Measurements from ENCODE around the gene STAC.
"Not testable (repeated sequence)": the region's sequence is repeated elsewhere in the genome, so short reads cannot be mapped to it uniquely, and the experiment has no call there.

Gene STAC

DNA sequence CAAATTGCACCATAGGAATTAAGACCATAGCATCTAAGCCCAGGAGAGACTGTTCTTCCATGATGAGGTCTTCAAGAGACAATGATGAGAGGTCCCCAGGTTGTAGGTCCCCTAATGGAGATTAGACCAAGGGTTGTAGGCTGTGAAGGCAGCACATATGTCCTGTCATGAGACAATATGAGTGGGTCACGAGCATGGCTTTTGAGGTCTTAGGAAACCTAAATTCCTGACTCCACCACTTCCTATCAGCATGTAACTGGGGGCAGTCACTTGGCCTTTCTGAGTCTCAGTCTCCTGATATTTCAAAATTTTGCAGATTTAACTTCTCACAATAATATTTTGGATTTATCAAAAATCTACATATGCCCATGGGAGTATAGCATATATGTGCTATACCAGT lies 31.3 kb downstream of the STAC start:
- DNase-seq (ENCODE audit: low read depth) = no peak

- DNase-seq (ENCODE audit: low read depth) = no peak
Measured at GRCh38 chr3:36416599-36416998, 36.3 kb downstream of the STAC start.

DNA sequence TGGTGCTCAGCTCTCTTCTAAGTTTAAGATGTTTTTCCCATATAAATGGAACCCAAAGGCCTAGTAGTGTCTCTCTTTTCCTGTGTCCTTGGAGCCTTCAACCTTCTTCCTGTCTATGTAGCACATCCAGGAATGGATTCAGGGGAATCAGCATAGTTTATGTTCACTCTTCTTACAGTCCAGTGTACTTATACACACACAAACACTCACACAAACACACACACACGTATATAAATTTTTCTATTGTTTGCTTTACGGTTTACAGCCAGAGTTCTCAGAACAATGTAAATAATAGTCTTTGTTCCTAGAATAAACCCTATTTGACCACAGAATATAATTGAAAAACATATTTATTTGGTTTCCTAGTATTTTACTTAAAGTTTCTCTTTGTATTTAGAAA lies 36.9 kb downstream of the STAC start:
- no peak for DNase-seq (ENCODE audit: low read depth)

DNA sequence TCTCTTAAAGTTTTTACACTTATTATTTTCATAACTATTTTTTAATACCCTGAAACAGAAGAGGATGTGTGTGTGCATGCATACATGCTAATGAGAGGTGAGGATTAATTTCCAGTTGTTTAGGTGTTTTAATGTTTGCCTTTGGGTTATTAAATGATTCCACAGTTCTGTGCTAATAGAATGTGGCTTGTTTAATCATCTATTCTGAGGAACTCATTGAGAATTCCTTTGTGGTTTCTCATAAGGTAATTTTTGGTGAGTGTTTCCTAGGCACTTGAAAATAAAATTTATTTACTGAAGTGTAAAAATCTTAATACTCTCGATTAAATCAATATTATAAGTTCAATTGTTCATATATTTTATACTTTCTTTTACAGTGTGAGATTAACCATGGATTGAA lies 38.0 kb downstream of the STAC start:
- no peak for DNase-seq (ENCODE audit: low read depth)

- DNase-seq (ENCODE audit: low read depth) = no peak
Measured at GRCh38 chr3:36428445-36428844, 48.1 kb downstream of the STAC start.

DNA sequence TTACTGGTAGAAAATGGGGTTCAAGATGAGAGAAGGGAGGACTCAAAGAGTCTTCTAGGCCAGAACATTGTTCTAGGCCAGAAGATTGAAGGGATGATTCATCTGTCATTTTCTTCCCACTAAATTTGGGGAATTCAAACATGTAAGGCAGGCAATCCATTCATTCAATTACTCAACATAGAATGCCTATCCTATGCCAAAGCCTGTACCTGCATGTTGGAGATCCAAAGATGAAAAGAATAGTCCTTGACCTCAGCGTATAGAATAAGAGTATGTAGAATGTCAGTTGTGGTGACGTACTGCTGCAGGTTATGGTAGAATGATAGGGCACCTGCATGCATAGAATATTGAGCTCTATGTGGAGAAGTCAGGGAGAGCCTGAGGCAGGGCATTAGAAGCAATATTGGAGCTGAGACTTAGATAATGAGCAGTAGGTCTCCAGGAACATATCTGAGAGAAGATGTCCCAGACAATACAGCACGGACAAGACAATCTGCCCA lies 49.7 kb downstream of the STAC start:
- DNase-seq (ENCODE audit: low read depth) = no peak

DNA sequence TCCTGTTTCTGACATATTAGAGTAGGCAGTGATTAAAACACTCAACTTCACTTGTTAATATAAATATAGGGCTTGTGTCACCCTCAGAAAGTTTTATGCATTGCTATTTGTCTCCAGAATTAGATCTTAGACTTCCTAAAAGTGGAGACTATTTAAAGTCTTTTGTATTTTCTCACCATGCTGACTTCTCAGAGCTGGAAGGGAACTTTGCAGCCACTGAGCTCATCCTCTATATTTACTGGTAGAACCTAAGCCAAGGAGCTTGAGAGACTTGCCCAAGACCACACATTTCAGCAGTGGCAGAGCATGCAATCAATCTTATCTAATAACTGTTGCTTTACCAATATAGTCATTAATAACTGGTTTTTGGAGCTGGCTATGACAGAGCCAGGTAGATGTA lies 53.2 kb downstream of the STAC start:
- DNase-seq (ENCODE audit: low read depth) = peak; percentile 14

DNA sequence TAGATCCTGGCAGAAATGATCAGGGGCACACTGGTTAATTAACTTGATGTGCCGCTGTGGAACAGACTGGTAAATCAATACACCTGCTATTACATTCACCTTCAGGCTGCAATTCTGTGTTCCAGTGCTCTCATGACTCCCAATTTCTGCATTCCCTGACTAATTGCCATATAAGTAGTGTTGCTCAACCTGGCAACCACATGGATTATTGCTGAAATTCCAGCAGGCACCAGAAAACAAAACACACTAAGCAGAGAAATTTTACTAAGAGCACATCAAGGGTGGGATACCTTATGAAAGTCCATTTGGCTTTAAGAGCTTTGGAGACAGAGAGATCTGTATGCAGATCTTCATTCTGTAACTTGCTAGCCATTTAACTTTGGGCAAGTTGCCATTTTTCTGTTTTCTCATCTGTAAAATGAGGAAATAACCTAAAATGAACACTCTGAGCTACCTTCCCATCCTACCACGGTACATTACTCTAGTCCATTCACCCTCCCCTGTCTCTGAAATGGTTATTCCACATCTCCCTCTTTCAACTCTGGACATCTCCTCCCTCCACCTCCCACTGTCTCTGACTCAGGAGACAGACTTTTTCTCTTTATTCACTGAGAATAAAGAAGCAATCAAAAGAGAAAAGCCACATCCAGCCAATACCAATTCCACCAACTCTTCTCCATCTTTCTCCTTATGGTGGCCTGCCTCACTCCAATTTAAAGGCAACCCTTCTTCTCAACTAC lies 54.6 kb downstream of the STAC start:
- peak; percentile 62 for DNase-seq (ENCODE audit: low read depth)

GRCh38 chr3:36443028-36443686 lies 62.9 kb downstream of the STAC start:
- DNase-seq (ENCODE audit: low read depth) = no peak

GRCh38 chr3:36444909-36445308 lies 64.6 kb downstream of the STAC start:
- peak; percentile 76 for DNase-seq (ENCODE audit: low read depth)

DNA sequence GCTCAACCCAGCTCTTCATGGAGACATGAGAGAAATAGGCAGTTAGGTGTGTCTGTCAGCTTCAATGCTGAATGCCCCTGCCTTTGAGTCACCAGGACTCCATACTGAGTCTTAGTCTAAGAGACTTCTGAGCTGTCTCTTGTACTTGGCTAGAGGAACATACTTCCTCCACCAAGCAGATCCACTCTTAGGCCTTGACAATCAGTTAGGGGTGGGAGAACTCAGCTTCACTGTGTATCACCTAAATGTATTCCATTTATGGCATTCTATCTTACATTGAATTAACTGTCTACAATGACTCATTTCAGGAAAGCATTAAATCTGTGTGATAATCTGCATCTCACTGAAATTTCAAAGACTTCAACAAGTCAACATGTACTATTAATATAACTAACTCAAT lies 66.0 kb downstream of the STAC start:
- DNase-seq (ENCODE audit: low read depth) = peak; percentile 79

GRCh38 chr3:36447061-36447460 lies 66.8 kb downstream of the STAC start:
- DNase-seq (ENCODE audit: low read depth) = peak; percentile 73

GRCh38 chr3:36451816-36452215 lies 71.5 kb downstream of the STAC start:
- DNase-seq (ENCODE audit: low read depth) = no peak

GRCh38 chr3:36453213-36453612 lies 72.9 kb downstream of the STAC start:
- not testable (repeated sequence) for DNase-seq (ENCODE audit: low read depth)

DNA sequence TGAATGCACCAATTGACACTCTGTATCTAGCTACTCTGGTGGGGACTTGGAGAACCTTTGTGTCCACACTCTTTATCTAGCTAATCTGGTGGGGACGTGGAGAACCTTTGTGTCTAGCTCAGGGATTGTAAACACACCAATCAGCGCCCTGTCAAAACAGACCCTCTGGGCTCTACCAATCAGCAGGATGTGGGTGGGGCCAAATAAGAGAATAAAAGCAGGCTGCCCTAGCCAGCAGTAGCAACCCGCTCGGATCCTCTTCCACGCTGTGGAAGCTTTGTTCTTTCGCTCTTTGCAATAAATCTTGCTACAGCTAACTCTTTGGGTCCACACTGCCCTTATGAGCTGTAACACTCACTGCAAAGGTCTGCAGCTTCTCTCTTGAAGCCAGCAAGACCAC lies 73.6 kb downstream of the STAC start:
- DNase-seq (ENCODE audit: low read depth) = not testable (repeated sequence)

GRCh38 chr3:36455406-36455805 lies 75.1 kb downstream of the STAC start:
- DNase-seq (ENCODE audit: low read depth) = peak; percentile 44

DNA sequence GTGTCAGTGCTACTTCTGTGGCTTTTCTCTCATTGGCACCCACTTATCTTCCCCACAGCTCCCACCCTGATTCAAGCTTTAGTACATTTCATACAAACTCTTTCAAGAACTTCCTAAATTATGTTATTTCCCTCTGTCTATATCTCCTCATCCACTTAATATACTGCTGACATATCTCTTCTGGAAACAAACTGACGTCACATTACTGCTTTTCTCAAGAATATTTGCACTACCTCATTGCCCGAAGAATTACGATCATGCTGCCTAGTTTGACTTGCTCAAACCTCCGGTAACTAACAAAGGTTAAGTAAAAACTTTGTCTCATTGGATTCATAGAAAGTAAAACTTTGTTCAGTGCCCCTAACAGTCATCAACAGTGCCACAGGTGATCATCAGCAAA lies 76.5 kb downstream of the STAC start:
- DNase-seq (ENCODE audit: low read depth) = no peak

DNA sequence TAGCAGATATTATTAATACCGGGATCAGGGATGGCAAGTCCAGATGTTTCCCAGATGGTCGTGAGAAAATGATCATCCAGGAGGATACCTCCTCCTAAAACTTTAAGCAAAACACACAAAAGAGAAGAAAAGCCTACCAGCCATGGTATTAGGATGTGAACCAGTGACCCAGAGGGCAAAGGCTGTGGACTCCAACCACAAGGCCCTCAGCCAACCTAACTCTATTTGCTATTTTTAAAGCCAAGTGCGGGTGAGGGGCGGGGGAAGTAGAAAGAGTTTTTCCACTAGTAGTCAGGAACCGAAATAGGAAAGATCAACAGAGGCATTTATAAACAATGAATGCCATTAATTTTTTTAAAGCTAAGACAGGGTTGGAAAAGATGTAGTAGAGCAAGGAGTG lies 77.4 kb downstream of the STAC start:
- peak; percentile 70 for DNase-seq (ENCODE audit: low read depth)

DNA sequence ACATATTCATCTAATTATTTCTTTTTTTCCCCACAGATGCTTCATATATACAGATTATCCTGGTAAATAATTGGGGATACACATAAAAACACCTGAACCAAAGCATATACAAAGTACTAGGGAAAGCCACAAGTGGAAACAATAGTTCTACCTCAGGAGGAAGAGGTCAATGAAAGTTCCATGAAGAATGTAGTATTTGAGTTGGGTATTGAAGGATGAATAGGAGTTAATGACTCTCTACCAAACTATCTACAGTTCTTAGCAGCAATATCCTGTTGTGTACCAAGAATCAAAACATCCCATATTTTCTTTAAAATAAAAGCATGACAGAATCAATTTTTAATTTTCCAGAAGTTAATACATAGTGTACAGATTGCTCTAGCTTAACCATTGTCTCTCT lies 78.9 kb downstream of the STAC start:
- DNase-seq (ENCODE audit: low read depth) = no peak

GRCh38 chr3:36461597-36461996 lies 81.3 kb downstream of the STAC start:
- DNase-seq (ENCODE audit: low read depth) = peak; percentile 87

DNA sequence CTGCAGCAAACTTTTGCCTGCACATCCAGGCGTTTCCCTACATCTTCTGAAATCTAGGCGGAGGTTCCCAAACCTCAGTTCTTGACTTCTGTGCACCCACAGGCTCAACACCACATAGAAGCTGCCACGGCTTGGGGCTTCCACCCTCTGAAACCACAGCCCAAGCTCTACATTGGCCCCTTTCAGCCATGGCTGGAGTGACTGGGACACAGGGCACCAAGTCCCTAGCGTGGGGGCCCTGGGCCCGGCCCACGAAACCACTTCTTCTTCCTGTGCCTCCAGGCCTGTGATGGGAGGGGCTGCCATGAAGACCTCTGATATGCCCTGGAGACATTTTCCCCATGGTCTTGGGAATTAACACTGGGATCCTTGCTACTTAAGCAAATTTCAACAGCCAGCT lies 91.7 kb downstream of the STAC start:
- not testable (repeated sequence) for DNase-seq (ENCODE audit: low read depth)

DNA sequence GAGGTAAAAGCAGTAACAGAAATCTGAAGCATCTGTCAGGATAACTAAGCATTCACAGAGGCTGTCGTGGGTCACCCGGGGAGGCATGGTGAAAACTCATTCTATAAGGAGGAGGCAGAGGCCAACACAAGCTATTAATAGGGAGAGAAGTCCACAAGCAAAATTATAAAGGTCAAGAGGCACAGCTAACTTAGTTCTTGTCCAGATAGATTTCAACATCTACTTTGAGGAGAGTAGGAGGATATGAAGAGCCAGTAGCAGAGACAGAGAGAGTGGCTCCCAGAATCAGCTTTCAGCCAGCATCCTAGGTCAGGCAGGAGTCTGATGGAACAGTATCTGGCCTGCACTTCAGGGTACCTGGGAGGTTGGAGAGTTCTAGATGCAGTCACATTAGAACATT lies 95.3 kb downstream of the STAC start:
- DNase-seq (ENCODE audit: low read depth) = peak; percentile 21

GRCh38 chr3:36476286-36476942 lies 96.1 kb downstream of the STAC start:
- peak; percentile 43 for DNase-seq (ENCODE audit: low read depth)
